ENCODE measurements around the gene STRIP1. TPM values are rescaled to one million over a fixed set of nuclear protein-coding genes. Genes with fewer than 3 reads are reported as not detected.

Gene STRIP1
- total RNA-seq, 1 experiment from 2014 or later = 40.6 TPM

DNA sequence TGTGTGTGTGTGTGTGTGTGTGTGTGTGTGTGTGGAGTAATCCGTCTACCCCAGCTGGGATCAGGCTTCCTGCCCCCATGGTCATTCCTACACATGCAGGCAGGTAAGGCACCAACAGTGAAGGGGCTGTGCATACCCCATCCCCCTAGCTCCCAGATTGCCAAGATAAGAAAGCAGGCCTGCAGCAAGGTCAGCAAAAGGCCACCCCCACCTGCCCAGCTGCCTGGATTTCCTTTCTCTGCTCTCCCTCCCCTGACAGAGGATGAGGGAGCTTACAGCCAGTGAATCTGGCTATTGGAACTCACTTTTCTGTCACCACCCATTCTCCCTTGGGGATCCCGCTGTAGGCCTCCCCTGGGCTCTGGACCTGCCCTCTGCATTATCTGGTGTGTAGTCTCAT, 28.2 kb downstream of the STRIP1 start:
- H3K4me3 Mint-ChIP-seq (ENCODE audit: unreplicated experiment) = no peak overlapping the region
- H3K27ac Mint-ChIP-seq (ENCODE audit: low read depth, unreplicated experiment) = no peak overlapping the region
- peaks cover 18% of the 10 kb centered on the region for H3K36me3 Mint-ChIP-seq (ENCODE audit: insufficient read depth, unreplicated experiment)
- H3K27me3 Mint-ChIP-seq (ENCODE audit: insufficient read depth, unreplicated experiment) = no peaks in the 10 kb centered on the region
- H3K4me1 Mint-ChIP-seq (ENCODE audit: insufficient read depth, unreplicated experiment) = no peaks in the 10 kb centered on the region
- no peak for DNase-seq (ENCODE audit: unreplicated experiment)
- ChIA-PET CTCF (interaction anchor here (0.6 to 7.1 kb wide), 7 partner anchors 9 to 141 kb away, joined by 3 to 47 read pairs (median 4); no protein-coding TSS in a partner anchor), POLR2A (no interaction called here)
- TF ChIP-seq, protein P1, sequence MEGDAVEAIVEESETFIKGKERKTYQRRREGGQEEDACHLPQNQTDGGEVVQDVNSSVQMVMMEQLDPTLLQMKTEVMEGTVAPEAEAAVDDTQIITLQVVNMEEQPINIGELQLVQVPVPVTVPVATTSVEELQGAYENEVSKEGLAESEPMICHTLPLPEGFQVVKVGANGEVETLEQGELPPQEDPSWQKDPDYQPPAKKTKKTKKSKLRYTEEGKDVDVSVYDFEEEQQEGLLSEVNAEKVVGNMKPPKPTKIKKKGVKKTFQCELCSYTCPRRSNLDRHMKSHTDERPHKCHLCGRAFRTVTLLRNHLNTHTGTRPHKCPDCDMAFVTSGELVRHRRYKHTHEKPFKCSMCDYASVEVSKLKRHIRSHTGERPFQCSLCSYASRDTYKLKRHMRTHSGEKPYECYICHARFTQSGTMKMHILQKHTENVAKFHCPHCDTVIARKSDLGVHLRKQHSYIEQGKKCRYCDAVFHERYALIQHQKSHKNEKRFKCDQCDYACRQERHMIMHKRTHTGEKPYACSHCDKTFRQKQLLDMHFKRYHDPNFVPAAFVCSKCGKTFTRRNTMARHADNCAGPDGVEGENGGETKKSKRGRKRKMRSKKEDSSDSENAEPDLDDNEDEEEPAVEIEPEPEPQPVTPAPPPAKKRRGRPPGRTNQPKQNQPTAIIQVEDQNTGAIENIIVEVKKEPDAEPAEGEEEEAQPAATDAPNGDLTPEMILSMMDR (IDR thresholded peaks at IDR 0.05; ENCODE audit: unreplicated experiment) = no peak
- intact Hi-C loops (cut with micrococcal nuclease) = no loop called here
- BruUV-seq (replicated peaks) = no TSS peak
- H3K9me3 Mint-ChIP-seq (ENCODE audit: unreplicated experiment) = no peaks in the 10 kb centered on the region

DNA sequence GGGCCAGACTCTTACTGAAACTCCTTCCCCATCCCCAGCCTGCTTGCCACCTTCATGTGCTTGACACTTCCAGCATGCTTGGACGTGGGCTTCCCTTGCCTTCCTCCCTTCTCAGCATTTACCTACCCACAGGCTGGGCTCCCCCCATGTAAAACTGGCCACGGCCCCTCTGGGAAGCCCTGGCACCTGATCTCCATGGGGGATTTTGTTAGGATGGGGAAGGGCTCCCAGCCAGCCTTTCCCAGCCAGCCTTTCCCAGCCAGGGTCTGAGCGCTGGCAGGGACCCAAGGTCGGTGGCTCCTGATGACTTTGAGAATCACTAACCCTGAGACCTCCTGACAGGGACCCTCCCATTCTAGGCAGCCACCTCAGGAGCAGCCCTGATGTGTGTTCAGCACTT, 29.4 kb downstream of the STRIP1 start:
- no peak for DNase-seq (ENCODE audit: unreplicated experiment)
- no peak overlapping the region for H3K4me3 Mint-ChIP-seq (ENCODE audit: unreplicated experiment)
- H3K4me1 Mint-ChIP-seq (ENCODE audit: insufficient read depth, unreplicated experiment) = no peaks in the 10 kb centered on the region
- intact Hi-C loops (cut with micrococcal nuclease) = no loop called here
- no TSS peak for BruUV-seq (replicated peaks)
- H3K27ac Mint-ChIP-seq (ENCODE audit: low read depth, unreplicated experiment) = no peak overlapping the region
- ChIA-PET POLR2A (no interaction called here), CTCF (interaction anchor here (0.9 to 7.1 kb wide), 3 partner anchors 10 to 53 kb away, joined by 3 to 47 read pairs (median 7); no protein-coding TSS in a partner anchor)
- H3K36me3 Mint-ChIP-seq (ENCODE audit: insufficient read depth, unreplicated experiment) = peaks cover 10% of the 10 kb centered on the region
- TF ChIP-seq, protein P1 (IDR thresholded peaks at IDR 0.05; ENCODE audit: unreplicated experiment) = no peak
- H3K9me3 Mint-ChIP-seq (ENCODE audit: unreplicated experiment) = peaks cover 7% of the 10 kb centered on the region
- no peaks in the 10 kb centered on the region for H3K27me3 Mint-ChIP-seq (ENCODE audit: insufficient read depth, unreplicated experiment)

DNA sequence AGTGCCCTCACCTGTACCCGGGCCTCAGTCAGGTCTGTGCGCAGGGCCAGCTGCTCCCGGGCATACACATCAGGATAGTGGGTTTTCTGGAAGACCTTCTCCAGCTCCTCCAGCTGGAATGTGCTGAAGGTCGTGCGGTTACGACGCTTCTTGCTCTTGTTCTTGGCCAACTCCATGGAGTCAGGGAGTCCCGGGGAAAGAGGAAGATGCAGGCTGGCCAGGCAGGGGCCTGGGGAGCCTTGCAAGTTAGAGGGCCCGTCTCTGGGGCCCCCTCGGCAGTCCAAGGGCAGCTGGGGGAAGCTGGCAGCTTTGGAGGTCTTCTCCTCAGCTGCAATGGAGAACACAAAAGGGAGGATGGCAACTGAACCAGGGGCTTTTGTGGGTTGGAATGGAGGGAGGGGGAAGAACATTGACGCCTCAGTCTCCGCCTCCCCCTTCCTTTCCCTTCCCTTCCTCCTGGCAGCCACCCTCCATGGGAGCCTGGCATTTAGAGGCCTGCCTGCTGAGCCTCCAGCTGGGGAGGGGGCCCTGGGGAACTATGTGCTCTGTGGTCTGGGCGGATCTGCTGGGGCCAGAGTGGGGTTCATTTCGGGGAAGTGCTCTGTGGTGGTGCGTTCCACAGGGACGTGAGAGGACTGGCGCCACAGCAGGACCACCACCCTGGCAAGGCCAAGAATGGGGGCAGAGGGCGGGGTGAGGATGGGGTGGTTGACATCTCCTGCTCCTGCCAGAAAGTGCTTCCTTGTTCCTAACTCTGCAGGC, 30.3 kb downstream of the STRIP1 start:
- H3K27ac Mint-ChIP-seq (ENCODE audit: low read depth, unreplicated experiment) = no peak overlapping the region
- CTCF ChIA-PET = interaction anchor here (0.8 to 7.1 kb wide), 3 partner anchors 11 to 35 kb away, joined by 3 to 47 read pairs (median 3); no protein-coding TSS in a partner anchor
- no TSS peak for BruUV-seq (replicated peaks)
- H3K36me3 Mint-ChIP-seq (ENCODE audit: insufficient read depth, unreplicated experiment) = peaks cover 7% of the 10 kb centered on the region
- peaks cover 8% of the 10 kb centered on the region for H3K9me3 Mint-ChIP-seq (ENCODE audit: unreplicated experiment)
- H3K27me3 Mint-ChIP-seq (ENCODE audit: insufficient read depth, unreplicated experiment) = no peaks in the 10 kb centered on the region
- no peaks in the 10 kb centered on the region for H3K4me1 Mint-ChIP-seq (ENCODE audit: insufficient read depth, unreplicated experiment)
- no peak for DNase-seq (ENCODE audit: unreplicated experiment)
- TF ChIP-seq, protein P1 (IDR thresholded peaks at IDR 0.05; ENCODE audit: unreplicated experiment) = no peak
- intact Hi-C loops (cut with micrococcal nuclease) = no loop called here
- POLR2A ChIA-PET = no interaction called here
- no peak overlapping the region for H3K4me3 Mint-ChIP-seq (ENCODE audit: unreplicated experiment)

DNA sequence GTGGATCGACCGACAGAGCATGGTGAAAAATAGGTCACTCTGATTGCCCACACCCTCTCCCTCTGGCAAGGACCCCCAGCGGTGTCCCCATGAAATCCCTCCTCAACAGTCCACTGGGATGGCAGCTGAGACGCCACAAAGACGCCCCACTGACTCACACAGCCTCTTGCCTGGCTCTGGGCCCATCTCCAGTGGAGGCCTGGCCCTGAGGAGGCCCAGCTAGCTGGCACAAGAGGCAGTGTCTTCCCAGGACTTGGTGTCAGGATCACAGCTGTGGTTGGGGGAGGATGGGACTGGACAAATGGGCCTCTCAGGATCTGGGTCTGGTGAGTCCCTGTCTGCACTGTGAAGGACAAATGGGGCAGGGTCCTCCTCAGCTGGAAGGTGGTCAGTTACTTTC, 31.4 kb downstream of the STRIP1 start:
- Mint-ChIP-seq H3K9me3 (ENCODE audit: unreplicated experiment) (peaks cover 8% of the 10 kb centered on the region), H3K4me3 (ENCODE audit: unreplicated experiment) (no peak overlapping the region), H3K27me3 (ENCODE audit: insufficient read depth, unreplicated experiment) (no peaks in the 10 kb centered on the region), H3K27ac (ENCODE audit: low read depth, unreplicated experiment) (no peak overlapping the region), H3K36me3 (ENCODE audit: insufficient read depth, unreplicated experiment) (no peaks in the 10 kb centered on the region), H3K4me1 (ENCODE audit: insufficient read depth, unreplicated experiment) (no peaks in the 10 kb centered on the region)
- POLR2A ChIA-PET = interaction anchor here (1.0 kb wide), 1 partner anchor 10 kb away, joined by 6 read pairs; no protein-coding TSS in a partner anchor
- intact Hi-C loops (cut with micrococcal nuclease) = no loop called here
- CTCF ChIA-PET = interaction anchor here (0.7 to 7.1 kb wide), 8 partner anchors 8 to 604 kb away, joined by 3 to 47 read pairs (median 4); partner anchors contain the start of gene STRIP1
- no TSS peak for BruUV-seq (replicated peaks)
- TF ChIP-seq, protein P1 (IDR thresholded peaks at IDR 0.05; ENCODE audit: unreplicated experiment) = no peak
- DNase-seq (ENCODE audit: unreplicated experiment) = peak; percentile 36

All from MCF 10A (cell line).